ENCODE measurements around the gene RASL11B.

RASL11B gene

GRCh38 chr4:52843351-52843750 lies 18.8 kb upstream of the RASL11B start:
- no peak for DNase-seq (ENCODE audit: low spot score)

- DNase-seq (ENCODE audit: low spot score): no peak
Observed at GRCh38 chr4:52843958-52844357, 18.2 kb upstream of the RASL11B start.

- DNase-seq (ENCODE audit: low spot score): no peak
Observed at GRCh38 chr4:52844596-52844995, 17.5 kb upstream of the RASL11B start.

DNA sequence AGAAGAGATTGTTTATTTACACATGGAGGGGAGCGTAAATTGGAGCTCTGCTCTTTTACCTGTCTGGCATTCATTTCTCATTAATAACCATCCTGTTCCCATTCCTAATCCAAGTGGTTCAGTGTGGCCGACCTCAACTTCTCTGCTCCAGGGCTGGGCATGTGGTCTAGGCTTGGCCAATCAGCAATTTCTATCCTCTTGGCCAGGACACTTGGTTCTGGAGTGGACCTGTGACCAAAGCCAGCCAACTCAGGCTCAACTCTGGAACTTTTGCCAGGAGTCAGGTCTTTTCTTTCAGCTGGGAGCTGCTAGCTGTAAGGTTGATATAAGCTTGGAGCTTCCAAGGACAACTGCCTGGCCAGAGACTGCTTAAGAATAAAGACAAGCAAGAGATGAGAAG lies 15.6 kb upstream of the RASL11B start:
- DNase-seq (ENCODE audit: low spot score): no peak

GRCh38 chr4:52848254-52848653 lies 13.9 kb upstream of the RASL11B start:
- DNase-seq (ENCODE audit: low spot score): no peak

- DNase-seq (ENCODE audit: low spot score): no peak
Observed at GRCh38 chr4:52850406-52851124, 11.6 kb upstream of the RASL11B start.

- DNase-seq (ENCODE audit: low spot score): no peak
Observed at GRCh38 chr4:52852041-52852440, 10.1 kb upstream of the RASL11B start.

GRCh38 chr4:52852711-52853110 lies 9.4 kb upstream of the RASL11B start:
- no peak for DNase-seq (ENCODE audit: low spot score)

- DNase-seq (ENCODE audit: low spot score): no peak
Observed at GRCh38 chr4:52853351-52853750, 8.8 kb upstream of the RASL11B start.

GRCh38 chr4:52856801-52857200 lies 5.3 kb upstream of the RASL11B start:
- DNase-seq (ENCODE audit: low spot score): no peak

DNA sequence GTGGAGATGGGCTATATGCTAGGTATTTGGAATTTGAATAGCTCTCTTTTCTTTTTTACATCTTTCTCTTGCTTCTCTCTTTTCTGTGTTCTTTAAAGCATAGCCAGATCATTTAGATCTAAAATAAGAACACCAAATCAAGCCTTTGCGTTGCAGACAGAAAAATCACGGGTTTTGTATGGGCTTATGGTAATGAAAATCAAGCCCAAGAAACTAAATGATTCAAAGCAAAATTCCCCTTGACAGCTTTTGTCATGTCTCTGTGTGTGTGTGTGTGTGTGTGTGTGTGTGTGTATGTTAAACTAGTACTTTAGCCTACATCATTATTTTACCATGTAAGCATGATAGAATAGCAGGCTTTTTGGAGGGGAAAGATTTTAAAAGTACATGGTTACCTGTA lies 1.8 kb upstream of the RASL11B start:
- DNase-seq (ENCODE audit: low spot score): no peak

- DNase-seq (ENCODE audit: low spot score): no peak
Observed at GRCh38 chr4:52861171-52861823, 820 bp upstream of the RASL11B start.

DNA sequence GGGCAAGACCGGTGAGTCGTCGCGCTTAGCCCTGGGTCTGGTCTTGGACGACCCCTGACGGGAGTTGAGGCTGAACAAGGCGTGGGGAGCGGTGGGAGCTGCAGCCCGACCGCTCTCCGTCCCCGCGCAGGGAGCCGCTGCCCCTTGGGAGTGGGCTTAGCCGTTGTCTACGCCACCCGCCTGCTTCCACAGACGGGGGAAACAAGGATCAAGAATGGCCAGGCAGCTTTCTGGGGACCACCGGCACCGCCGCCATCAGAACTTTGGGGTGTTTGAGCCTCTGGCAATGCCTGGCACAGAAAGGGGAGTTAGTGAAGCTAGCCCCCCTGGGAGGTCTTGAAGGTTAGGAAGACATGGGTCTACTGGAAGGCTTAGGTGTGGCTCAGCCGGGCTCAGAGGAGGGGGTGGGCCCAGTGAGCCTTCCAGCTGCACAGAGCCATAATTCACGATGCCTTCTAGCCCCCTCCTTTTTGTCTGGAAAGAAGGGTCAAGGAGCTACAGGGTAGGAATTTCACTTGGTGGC lies 583 bp downstream of the RASL11B start:
- no peak for DNase-seq (ENCODE audit: low spot score)

DNA sequence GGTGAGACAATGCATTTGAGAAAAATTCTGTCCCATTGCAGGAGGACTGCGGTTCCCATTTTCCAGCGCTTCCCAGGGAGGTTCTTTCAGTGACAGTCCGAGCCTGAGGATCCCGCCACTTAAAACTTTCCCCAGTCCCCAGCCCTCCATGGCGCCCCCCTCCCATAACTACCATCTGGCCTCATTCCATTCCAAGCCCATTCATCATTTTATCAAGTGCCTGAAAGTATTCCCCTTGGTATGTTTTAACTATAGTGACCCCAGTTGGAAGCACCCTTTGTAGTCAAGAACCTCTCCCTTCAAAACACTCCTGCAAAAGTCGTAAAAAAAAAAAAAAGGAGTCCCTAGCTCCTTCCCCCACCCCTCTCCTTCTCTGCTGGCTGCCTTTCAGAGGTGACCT lies 1.2 kb downstream of the RASL11B start:
- no peak for DNase-seq (ENCODE audit: low spot score)

GRCh38 chr4:52864793-52865192 lies 2.7 kb downstream of the RASL11B start:
- no peak for DNase-seq (ENCODE audit: low spot score)

DNA sequence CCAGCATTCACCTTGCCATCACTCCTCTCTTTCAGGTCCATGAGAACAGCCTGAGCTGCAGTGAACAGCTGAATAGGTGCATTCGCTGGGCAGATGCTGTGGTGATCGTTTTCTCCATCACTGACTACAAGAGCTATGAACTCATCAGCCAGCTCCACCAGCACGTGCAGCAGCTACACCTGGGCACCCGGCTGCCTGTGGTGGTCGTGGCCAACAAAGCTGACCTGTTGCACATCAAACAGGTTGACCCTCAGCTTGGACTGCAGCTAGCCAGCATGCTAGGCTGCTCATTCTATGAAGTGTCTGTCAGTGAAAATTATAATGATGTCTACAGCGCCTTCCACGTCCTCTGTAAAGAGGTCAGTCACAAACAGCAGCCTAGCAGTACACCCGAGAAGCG lies 3.2 kb downstream of the RASL11B start:
- DNase-seq (ENCODE audit: low spot score): no peak

GRCh38 chr4:52866734-52867133 lies 4.6 kb downstream of the RASL11B start:
- DNase-seq (ENCODE audit: low spot score): no peak

GRCh38 chr4:52867163-52867562 lies 5.0 kb downstream of the RASL11B start:
- no peak for DNase-seq (ENCODE audit: low spot score)

- no peak for DNase-seq (ENCODE audit: low spot score)
Observed at GRCh38 chr4:52868133-52868532, 6.0 kb downstream of the RASL11B start.

- DNase-seq (ENCODE audit: low spot score): no peak
Observed at GRCh38 chr4:52869196-52869595, 7.1 kb downstream of the RASL11B start.

DNA sequence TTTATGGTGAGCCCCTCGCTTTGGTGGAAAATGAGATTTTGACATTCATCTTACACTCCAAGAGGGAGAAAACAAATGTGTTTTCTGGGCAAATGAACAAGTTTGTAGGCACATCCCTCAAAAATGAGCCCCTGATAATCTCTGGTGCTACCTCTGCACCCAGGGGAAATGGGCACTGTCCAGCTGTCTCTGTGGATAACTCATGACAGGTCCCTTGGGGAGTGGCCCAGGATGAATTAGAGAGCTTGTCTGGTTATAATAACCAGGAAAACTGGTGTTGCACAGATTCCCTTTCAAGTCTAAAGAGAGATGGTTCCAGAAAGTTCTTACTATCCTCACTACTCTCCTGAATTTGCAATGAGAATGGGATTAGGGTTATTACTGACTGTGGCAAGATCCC lies 7.5 kb downstream of the RASL11B start:
- no peak for DNase-seq (ENCODE audit: low spot score)

GRCh38 chr4:52870225-52870624 lies 8.1 kb downstream of the RASL11B start:
- DNase-seq (ENCODE audit: low spot score): no peak

DNA sequence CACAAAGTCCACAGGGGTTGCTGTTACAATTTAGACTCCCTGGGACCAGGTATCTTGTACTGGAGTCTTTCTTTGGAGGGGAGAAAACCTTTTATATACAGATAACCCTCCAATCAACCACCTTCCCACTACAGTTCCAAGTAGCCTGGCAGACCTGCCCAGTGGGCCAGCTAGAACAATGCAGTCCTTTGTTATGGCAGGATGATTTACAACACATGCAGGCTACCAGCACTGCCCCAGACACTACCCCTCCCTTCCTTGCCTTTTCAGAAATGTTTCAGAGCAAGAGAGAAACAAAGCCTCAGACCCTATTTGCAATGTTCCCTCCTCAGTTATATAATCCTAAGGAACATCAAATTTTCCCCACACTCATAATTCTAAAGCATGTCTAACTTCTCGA lies 11.1 kb downstream of the RASL11B start:
- no peak for DNase-seq (ENCODE audit: low spot score)

GRCh38 chr4:52873861-52874343 lies 11.8 kb downstream of the RASL11B start:
- no peak for DNase-seq (ENCODE audit: low spot score)
